ENCODE data around the gene PADI2.

DNA sequence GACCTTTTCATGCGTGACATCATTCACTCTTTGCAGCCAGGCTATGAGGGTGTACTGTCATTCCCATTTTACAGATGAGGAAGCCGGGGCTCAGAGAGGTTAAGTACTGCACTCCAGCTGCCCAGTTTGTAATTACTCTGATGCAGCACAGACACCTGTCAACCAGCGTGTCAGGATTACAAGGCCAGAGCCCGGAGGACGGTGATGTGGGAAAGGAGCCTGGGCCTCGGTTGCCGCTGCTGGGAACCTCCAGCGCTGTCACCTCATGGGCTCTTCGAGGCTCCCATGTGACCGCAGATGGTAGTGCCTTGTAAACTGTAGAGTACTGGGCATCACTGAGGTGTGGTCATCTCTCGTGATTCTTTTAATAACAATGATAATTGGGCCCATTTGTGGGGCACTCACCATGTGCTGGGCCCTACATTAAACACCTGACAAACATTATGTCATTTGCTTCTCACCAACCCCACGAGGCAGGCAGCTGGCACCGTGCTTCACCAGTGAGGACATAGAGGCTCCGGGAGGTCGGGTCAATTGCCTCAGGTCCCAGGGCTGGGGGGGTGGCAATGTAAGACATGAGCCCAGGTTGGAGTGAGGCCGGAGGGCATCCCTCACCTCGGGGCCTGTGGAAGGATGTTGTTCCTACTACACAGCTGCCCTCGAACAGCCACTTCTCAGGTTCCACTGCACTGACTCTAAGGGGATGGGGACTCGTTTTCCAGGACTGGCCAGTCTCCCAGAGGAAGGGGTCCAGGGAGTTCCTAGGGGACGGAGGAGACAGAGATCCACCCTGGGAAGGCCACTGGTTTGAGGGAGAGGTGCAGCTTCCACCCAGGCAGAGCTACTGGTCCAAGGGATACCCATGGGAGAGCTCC is 42.9 kb upstream of the PADI2 start:
- TF ChIP-seq CTCF (IDR thresholded peaks at IDR 0.05) (no peak), POLR2A (IDR thresholded peaks at IDR 0.05) (no peak)
